Right ventricle myocardium superior (tissue), 1 donor: Measurements from ENCODE around the gene AKR1C8. TPM values are rescaled to one million over a fixed set of nuclear protein-coding genes. Genes with fewer than 3 reads are reported as not detected.
"Not testable (repeated sequence)": the region's sequence is repeated elsewhere in the genome, so short reads cannot be mapped to it uniquely, and the experiment has no call there.

Source experiments
- ATAC-seq: fragments of 200-7000 bp; cut with Tn5 transposase; one replicate; pipeline ENCODE4 v1.9.1; 2020; ENCODE audit warnings: mild to moderate bottlenecking; ENCODE audit not compliant: poor library complexity
- DNase-seq: peaks from one replicate; pipeline ENCODE4 v3.0.0-alpha.2; 2020
- intact Hi-C: fragments of 100-400 bp; cut with DNase I; formaldehyde crosslinking; loops from one replicate; pipeline ENCODE4 v1.11.2; 2022
- total RNA-seq: library from RNA; stranded (reverse); fragmentation: NEBNext Ultra II Directional; extraction: Animal tissue kit (Norgen Biotek cat#: 25700); gene quantifications from one replicate; pipeline ENCODE4 v1.2.1, GENCODE V29; 2021
- donor health status: DM: no; HTN: yes; CAD: no; lungs with severe emphysema.

Gene AKR1C8
- total RNA-seq, 1 donor from 2014 or later, result not detected

GRCh38 chr10:5180503-5180902 lies 4.4 kb downstream of the AKR1C8 start:
- intact Hi-C loops, DNase-seq, ATAC-seq: not testable (repeated sequence)

DNA sequence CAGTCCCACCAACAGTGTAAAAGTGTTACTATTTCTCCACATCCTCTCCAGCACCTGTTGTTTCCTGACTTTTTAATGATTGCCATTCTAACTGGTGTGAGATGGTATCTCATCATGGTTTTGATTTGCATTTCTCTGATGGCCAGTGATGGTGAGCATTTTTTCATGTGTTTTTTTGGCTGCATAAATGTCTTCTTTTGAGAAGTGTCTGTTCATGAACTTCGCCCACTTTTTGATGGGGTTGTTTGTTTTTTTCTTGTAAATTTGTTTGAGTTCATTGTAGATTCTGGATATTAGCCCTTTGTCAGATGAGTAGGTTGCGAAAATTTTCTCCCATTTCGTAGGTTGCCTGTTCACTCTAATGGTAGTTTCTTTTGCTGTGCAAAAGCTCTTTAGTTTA lies 9.4 kb downstream of the AKR1C8 start:
- DNase-seq, ATAC-seq, intact Hi-C loops: not testable (repeated sequence)

DNA sequence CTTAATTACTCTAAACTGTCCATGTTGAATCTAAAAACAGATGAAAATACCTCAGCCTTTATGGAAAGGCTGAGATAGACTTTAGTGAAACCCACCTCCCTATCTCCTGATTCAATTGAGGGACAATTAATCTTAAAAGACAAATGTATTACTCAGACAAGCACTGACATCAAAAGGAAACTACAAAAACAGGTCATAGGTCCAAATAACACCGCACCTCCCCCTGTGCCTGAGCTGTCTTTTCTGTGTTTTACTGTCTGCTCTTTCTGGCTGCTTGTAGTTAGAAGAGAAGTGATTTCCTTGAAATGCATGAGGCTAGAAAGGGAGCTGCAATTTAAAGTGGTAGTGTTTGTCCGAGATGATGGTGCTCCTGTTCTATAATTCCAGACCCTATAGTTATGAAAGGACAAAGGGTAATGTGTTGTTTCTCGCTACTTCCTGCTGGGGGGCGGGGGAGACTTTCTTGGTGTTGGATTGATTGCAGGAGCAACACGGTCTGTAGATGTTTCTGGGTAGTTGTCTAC lies 16.0 kb downstream of the AKR1C8 start:
- DNase-seq, result no peak
- no peak for ATAC-seq
- intact Hi-C loops, result no loop called here

DNA sequence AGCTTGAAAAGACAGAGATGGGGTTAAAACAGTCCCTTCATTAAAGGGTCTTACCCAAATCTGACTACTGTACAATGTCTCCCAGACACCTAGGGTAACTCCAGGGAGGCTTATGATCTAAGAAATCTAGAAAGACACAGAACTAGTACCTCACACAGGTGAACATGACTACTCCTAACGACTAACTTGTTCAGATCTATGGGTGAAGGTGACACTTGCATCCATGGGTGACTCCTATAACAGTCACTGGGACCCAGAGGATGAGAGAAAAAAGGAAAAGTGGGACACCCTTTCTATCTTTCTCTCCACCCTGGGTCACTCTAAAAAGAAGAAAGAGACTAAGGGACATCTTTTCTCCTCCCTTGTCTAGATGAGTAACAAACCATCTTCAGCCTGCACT lies 19.2 kb downstream of the AKR1C8 start:
- no peak for ATAC-seq
- DNase-seq, result no peak
- intact Hi-C loops, result no loop called here

DNA sequence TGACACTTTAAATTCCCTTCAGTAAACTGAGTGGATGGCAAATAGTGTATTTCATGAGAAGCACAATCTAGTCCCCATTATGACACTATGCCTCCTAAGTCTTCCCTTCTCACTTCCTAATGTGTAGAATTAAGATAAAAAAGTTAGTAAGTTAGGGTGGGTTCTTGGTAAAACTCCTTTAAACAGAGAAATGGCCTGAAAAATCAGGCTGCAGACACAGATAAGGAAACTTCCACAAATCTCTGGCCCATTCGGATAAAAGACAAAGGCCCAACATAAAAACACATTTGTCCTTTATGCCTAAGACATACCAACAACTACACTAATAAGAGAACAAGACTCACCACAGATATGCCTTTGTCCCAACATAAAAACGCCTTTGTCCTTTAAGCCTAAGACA lies 21.5 kb downstream of the AKR1C8 start:
- ATAC-seq (no peak), DNase-seq (no peak)
- intact Hi-C loops, result no loop called here

GRCh38 chr10:5159126-5159525 lies 25.8 kb downstream of the AKR1C8 start:
- DNase-seq (no peak), ATAC-seq (no peak)
- intact Hi-C loops, result no loop called here

- intact Hi-C loops, result no loop called here
- DNase-seq, result no peak
- ATAC-seq, result no peak
These were observed 27.4 kb downstream of the AKR1C8 start for GRCh38 chr10:5157501-5157900.

DNA sequence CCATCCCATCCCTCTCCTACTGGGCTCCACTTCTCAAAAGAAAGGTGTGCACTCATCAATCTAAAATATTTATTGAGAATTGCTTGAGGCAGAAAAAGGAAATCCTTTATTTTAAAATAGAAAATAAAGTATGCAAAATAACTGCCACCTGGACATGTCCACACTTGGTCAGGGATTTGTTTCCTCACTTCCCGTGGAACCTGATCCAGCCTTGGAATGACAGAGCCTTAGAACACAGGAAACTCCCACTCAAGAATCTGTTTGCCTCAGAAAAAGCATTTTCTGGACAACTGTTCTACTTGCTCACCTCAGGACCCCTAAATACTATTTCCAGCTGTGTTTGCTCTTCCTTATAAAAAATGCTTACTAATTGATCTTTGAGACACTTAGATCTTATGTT lies 29.0 kb downstream of the AKR1C8 start:
- intact Hi-C loops, result no loop called here
- ATAC-seq (no peak), DNase-seq (no peak)

- intact Hi-C loops, result no loop called here
- DNase-seq, result no peak
- ATAC-seq, result no peak
These were observed 33.9 kb downstream of the AKR1C8 start for GRCh38 chr10:5151076-5151475.

- intact Hi-C loops, result no loop called here
- DNase-seq (no peak), ATAC-seq (no peak)
These were observed 36.3 kb downstream of the AKR1C8 start for GRCh38 chr10:5148678-5149032.

GRCh38 chr10:5147981-5148677 lies 36.8 kb downstream of the AKR1C8 start:
- no peak for DNase-seq
- intact Hi-C loops, result no loop called here
- no peak for ATAC-seq

DNA sequence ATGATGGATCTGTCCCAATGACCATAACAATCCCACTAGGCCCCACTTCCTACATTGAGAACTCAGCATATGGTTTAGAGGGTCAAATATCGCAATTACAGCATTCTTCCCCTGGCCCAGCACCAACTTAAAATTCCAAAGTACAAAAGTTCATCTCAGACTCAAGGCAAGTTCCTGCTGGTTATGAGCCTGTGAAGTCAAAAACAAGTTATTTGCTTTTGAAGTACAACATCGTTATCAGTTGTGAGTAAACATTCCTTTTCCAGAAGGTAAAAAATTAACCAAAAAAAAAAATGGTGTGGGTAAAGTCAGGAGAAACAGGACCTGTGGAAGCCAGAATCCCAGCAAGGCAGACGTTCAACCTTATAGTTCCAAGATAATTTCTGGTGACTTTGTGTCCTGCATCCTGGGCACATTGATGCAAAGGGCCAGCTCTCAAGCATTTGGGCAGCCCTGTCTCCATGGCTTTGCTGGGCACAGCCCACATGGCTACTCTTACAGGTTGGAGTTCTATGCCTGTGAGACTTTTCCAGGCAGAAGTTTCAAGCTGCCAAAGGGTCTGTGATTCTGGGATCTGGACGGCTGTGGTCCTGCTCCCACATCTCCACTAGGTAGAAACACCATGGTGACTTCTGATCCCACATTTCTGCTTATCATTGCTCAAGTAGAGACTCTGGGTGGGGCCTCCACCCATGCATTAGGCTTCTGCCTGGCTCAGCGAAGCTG lies 37.5 kb downstream of the AKR1C8 start:
- intact Hi-C loops, result no loop called here
- DNase-seq, result no peak
- no peak for ATAC-seq

DNA sequence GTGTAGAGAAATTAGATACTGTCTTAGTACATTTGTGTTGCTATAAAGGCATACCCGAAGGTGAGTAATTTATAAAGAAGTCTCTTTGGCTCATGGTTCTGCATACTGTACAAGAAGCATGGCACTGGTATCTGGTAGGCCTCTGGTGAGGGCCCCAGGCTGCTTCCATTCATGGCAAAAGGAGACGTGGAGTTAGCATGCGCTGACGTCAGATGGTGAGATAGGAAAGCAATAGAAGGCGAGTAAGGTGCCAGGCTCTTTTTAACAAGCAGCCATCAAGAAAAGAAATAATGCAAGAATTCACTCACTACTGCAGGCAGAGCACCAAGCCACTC lies 38.1 kb downstream of the AKR1C8 start:
- intact Hi-C loops, result no loop called here
- DNase-seq (no peak), ATAC-seq (no peak)

DNA sequence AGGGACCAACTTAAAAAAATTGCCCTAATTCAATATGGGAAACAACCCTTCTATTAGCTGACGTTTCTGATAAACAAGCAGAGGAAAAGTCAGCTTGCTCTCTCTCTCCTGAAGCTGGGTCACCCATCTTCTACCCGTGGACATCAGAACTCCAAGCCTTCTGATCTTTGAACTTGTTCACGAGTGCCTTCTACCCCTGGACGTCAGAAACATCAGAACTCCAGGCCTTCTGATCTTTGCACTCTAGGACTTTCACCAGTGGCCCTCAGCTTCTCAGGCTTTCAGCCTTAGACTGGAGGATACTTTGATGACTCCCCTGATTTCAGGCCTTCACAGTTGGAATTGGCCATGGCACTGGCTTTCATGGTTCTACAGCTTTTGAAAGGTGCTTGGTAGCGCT lies 41.8 kb downstream of the AKR1C8 start:
- no peak for DNase-seq
- intact Hi-C loops, result no loop called here
- ATAC-seq, result no peak

DNA sequence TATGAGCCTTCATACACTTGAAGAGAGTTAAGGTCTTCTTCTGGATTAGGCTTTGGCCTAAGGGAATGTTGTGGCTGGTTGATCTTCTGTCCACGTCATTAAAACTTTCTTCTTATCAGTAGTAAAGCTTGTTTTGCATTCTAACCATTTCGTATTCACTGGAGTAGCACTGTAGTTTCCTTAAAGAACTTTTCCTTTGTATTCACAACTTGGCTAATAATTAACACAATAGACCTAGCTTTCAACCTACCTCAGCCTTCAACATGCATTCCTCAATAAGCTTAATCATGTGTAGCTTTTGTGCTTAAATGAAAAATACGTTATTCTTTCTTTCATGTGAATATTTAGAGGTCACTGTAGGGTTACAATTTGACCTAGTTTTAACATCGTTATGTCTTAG lies 42.8 kb downstream of the AKR1C8 start:
- intact Hi-C loops, result no loop called here
- DNase-seq (no peak), ATAC-seq (no peak)

DNA sequence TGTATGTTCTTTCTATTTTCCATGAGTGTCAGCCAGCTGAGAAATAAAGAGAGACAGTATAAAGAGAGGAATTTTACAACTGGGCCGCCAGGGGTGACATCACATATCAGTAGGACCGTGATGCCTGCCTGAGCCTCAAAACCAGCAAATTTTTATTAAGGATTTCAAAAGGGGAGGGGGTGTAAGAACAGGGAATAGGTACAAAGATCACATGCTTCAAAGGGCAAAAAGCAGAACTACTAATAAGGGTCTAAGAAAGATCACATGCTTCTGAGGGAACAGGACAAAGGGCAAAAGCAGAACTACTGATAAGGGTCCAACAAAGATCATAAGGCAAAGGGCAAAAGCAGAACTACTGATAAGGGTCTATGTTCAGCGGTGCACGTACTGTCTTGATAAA lies 47.3 kb downstream of the AKR1C8 start:
- ATAC-seq, intact Hi-C loops, DNase-seq: not testable (repeated sequence)

DNA sequence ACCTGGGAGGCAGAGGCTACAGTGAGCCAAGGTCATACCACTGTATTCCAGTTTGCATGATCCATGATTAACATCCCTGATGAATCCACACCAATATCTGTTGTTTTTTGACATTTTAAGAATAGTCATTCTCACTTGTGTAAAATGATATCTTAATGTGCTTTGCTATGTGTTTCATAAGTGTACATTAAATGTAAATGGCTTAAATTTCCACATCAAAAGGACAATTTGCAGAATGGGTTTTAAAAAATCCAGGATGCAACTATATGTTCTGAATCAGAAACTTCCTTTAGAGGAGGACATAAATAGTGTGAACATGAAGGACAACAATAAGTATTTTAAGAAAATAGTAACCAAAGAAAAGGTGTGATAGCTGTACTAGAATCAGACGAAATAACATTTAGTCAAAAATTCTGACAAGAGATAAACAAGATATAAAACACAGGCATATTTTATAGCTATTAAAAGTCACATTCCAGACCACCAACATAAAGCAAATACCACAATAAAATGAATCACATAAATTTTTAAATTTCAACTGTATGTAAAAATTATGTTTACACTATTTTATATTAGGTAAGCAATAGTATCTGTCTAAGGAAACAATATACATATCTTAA lies 48.4 kb downstream of the AKR1C8 start:
- intact Hi-C loops, result no loop called here
- DNase-seq (no peak), ATAC-seq (no peak)

- ATAC-seq (no peak), DNase-seq (no peak)
- intact Hi-C loops, result no loop called here
These were observed 49.4 kb downstream of the AKR1C8 start for GRCh38 chr10:5135581-5135980.

- intact Hi-C loops, result no loop called here
- ATAC-seq (no peak), DNase-seq (no peak)
These were observed 59.5 kb downstream of the AKR1C8 start for GRCh38 chr10:5125315-5126044.
